IPS DF 4.7 (cell line): Measurements from ENCODE around the gene LEAP2.
"Not testable (repeated sequence)": the region's sequence is repeated elsewhere in the genome, so short reads cannot be mapped to it uniquely, and the experiment has no call there.

Experiments
- DNase-seq: peaks from one replicate; pipeline ENCODE4 v3.0.0-alpha.2; 2013; ENCODE audit warnings: low spot score; ENCODE audit errors: extremely low read depth

LEAP2 gene

DNA sequence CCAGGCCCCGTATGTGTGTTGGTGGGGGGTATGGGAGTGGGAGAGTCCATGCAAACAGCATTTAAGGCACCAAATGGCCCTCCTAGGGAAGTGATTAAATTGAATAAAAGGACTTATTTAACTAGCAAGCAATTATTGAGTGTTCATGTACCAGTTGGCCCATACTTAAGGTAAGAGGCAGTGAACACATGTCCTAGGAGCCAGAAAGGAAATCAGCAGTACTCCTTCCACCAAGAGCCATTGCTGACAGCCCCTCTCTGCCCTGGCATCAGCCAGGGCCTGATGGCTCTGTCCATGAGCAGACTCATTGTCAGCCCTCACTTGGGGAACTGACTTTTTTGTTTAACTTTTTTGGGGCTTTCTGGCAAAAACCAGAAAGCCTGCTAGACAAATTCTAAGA is 32.6 kb upstream of the LEAP2 start:
- no peak for DNase-seq

DNA sequence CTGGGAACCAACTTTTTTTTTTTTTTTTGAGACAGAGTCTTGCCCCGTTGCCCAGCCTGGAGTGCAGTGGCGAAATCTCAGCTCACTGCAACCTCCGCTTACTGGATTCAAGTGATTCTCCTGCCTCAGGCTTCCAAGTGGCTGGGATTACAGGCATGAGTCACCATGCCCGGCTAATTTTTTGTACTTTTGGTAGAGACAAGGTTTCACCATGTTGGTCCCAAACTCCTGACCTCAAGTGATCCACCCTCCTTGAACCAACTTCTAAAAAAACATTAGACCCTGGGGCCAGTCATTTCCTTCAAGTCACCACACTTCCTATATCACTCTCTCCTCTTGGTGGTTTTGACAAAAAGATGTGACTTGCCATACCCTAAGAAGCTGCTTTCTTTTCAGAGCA is 32.2 kb upstream of the LEAP2 start:
- no peak for DNase-seq

DNA sequence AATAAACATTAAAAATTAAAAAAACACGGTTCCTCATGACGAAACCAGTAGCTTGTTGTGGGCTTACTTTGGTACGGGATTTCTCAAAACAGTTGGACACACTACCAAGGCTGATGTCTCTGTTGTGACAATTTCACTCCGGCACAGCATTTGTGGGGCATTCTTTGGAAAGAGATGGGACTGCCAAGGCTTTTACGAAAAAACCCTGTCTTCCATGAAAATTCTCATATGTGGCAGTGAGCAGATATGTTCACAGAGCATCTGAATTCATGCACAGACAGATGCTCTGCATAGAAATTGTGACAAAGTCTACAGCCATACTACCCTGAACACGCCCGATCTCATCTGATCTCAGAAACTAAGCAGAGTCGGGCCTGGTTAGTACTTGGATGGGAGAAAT is 25.2 kb upstream of the LEAP2 start:
- no peak for DNase-seq

DNA sequence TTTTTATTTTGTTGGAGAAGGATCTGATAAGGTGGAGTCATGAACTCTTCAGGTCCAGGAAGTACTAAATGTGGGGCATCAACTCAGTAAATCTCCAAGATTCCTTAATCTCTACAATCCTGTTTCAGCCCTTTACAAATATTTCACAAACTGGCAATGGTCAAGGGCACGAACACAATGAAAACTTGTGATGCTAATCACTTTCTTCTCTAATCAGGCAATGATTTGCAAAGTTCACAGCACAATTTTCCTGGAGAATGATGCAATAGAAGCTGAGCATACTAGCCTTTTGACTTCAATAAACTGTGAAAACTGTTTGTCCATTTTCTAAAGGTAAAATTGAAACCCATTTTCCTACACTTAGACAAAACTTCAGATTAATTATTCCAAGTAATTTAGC is 24.1 kb upstream of the LEAP2 start:
- no peak for DNase-seq

DNA sequence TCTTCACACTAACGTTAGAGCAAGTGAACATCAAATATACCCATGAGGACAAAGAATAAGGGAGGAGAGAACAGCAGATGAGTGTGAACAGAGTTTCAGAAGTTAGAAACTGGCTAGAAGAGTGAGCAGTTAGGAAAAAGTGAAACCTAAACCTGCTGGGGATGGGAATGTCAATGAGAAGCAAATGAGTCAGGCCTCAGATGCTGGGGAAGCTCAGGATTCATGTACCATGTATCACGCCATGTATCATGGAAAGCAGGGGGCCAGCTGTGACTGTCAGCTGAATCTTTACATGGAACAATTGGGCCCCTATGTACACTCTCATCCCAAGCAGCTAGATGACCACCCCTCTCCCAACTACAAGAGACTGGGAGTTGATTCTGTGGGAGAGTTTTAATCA is 23.4 kb upstream of the LEAP2 start:
- no peak for DNase-seq

DNA sequence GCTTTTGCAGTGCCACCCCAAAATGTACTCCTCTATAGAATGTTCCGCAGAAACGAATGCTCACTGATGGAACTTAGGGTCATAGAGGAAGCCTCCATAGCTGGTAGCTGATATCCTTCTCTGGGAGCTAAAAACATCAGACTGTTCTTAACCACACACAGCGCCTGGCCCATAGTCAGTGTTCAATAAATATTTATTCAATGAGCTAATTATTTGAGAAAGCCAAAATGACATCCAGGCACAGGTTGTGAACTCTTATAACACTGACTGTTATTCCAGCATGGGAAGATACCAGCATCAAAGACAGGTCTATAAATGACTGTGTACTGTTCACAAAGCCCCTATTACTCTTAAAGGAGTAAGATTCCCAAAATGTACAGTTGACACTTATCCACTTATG is 20.1 kb upstream of the LEAP2 start:
- DNase-seq: no peak

DNA sequence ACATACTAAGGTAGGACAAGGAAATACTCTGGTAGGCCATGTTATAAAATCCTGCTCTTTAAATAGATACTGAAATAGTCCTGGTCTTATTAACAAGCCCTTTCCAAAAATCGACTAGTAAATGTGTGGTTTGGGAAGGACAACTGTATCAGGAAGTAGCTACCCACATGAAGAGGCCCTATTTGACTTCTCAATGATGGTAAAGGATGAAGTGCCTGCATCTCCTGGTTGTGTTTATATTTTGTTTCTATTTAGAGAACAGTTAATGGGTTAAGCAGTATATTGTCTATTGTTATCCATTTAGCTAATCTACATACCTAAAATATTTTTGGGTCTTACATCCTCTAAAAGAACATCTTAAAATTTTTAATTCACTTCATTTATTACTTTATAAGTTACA is 19.7 kb upstream of the LEAP2 start:
- no peak for DNase-seq

DNA sequence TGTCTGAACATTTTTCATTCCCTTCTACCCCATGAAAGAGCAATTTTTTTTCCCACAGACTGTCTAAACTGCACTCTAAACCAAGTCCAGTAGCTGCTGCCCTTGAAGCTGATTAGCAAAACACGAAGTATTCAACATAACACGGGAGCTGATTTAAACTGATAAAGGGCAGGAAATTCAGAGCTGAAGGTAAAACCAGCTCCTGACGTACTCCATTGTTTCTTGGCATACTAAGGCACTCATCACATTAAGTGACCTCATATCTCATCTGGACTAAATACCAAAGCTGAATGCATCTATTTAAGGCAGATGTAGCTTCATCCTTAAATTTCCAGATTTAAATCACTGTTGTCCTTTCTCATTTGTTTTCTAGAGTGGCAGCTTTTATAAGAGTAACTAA is 19.2 kb upstream of the LEAP2 start:
- DNase-seq: no peak

DNA sequence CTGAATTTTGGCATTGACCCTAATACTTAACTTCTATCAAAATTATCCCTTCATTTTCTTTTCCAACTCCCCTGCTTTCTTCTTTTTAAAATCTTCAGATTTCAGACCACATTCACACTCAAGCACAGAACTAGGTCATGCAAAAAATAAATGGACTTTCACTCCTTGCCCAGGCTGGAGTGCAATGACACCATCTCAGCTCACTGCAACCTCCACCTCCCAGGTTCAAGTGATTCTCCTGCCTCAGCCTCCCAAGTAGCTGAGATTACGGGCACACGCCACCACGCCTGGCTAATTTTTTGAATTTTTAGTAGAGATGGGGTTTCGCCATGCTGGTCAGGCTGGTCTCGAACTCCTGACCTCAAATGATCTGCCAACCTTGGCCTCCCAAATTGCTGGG is 18.5 kb upstream of the LEAP2 start:
- DNase-seq: not testable (repeated sequence)

DNA sequence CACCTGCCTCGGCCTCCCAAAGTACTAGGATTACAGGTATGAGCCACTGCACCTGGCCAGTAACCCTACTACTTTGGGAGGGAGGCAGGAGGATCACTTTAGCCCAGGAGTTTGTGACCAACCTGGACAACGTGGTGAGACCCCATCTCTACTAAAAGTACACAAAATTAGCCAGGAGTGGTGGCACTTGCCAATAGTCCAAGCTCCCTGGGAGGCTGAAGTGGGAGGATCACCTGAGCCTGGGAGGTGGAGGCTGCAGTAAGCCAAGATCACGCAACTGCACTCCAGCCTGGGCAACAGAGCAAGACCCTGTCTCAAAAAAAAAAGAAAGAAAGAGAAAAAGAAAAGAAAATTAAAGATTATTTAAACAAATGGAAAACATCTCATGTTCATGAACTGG is 17.5 kb upstream of the LEAP2 start:
- no peak for DNase-seq

DNA sequence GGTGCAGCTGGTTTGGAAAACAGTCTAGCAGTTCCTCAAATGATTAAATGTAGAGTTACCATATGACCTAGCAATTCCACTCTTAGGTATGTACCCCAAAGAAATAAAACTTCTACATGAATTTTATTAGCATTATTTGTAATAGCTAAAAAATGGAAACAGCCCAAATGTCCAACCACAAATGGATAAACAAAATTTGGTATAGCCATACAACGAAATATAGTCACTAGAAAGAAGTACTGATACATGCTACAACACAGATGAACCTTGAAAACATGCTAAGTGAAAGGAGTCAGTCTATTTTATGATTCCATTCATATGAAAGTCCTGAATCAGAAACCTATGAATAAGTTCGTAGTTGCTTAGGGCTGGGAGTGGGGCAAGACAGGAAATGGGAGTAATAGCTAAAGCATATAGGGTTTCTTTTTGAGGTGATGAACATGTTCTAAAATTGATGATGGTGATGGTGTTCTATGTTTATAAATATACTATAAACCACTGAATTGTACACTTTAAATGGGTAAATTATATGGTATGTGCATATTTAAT is 13.5 kb upstream of the LEAP2 start:
- no peak for DNase-seq

DNA sequence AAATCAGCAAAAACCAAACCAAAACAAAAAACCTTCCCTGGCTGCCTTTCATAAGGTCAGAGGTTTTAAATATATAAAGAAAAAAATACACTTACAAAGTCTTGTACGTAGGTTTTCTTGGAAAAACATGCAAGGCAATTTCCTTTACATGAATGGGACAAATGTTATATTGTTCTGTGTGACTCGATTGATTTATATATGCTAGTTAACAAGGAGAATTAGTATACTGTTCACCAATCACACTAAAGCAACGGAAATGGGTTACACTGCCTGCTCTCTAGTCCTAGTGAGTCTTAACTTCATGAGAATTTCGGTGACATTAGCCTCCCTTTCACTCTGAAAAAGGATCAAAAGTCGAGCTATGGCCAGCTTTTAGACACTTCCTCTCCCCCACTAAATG is 12.7 kb upstream of the LEAP2 start:
- no peak for DNase-seq

DNA sequence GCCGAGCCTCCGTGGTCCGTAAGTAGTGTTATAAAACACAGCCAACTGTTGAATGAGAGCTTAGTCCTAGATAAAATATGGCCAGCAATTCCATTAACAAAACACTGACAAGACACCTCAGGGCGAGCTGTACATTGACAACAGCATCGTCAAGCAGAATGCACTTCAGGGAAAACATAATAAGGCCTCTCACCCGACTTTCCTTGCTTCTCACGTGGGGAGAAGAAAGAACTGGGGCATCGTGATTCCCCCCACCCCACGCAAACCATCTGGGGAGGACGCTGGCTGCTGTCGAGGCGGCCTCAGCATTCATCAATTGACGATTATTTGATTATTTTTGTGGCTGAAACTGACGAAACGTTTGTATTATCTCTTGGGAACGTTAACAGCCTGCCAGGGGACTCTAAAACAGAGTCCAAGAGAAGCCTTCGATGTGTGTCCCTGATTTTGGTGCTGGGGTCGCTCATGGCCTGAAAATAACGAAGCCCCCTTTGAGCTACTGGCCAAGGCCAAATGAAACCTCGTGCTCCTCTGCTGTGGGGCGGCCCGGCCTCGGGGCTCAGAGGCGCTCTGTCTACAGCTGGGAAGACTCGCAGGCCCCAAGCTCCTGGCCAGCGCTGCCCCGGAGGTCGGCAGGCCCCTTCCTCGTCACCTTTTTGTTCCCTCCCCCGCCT is 7.7 kb upstream of the LEAP2 start:
- DNase-seq: no peak

DNA sequence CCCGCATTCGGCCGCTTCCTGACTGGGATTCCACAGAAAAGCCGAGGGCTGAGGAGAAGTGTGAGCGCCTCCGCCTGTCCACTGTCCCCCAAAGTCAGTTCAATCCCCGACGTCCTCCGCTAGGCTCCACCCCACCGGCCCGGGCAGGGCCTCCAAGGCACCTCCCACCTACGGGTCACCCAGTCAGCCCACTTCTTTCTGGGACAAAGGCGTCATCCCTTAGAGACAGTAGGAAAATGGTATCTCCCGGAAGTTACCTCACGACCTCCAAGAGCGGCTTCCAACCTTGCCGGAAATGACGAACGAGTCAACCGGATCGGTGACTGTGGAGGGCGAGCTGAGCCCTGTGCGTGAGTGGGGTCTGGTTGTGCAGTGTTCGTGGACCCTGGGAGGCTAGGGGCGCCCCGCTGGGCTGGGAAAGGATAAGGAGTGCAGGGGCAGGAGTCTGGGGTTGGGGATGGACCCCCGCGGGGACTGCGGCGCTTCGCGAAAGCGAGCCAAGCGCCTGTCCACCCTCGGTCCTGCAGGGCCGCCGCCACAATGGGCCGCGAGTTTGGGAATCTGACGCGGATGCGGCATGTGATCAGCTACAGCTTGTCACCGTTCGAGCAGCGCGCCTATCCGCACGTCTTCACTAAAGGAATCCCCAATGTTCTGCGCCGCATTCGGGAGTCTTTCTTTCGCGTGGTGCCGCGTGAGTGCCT is 7.0 kb upstream of the LEAP2 start, which contains the start of the genes GDF9 and UQCRQ:
Gene GDF9 (minus strand): TSS at position 128 of the 704 bp plus-strand sequence. CDS start 1,936 bp downstream, outside the sequence.
Gene UQCRQ (plus strand): TSS at position 301 of the 704 bp plus-strand sequence. CDS start 240 bp downstream, at position 541.
- peak; percentile 100 for DNase-seq

DNA sequence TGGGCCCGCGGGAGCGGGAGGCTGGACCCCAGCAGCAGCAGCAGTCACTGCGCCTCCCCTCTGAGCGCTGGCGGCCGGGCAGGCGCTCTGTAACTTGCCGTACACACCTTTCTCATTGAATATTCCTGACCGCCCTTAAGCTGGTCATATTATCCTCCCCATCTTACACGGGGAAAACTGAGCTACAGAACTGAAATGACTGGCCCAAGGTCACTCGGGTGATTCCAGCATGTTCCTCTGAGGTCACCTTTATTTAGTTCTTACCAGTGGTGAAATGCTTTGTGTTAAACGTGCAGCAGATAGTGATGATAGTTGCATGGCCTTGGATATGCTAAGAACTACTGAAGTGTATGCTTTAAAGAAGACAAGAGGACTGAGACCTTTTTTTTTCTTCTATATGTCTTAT is 6.4 kb upstream of the LEAP2 start:
- DNase-seq: no peak

DNA sequence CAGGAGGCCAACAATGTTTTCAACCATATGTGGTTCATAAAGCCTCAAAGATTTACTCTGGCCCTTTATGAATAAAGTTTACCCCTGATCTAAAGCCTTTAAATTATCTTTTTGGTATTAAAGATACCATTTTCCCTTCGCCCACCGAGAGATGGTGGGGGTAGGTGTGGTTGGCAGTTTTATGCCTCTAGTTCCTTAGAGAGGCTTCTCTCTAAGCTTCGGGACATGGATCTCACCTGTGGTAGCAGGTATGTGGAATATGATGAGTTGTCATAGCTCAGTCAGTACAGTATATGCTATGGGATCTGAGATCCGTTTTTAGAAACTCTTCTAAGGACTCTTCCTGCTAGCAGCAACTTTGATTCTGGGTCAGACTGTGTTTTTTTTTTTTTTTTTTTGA is 4.7 kb upstream of the LEAP2 start:
- DNase-seq: no peak

DNA sequence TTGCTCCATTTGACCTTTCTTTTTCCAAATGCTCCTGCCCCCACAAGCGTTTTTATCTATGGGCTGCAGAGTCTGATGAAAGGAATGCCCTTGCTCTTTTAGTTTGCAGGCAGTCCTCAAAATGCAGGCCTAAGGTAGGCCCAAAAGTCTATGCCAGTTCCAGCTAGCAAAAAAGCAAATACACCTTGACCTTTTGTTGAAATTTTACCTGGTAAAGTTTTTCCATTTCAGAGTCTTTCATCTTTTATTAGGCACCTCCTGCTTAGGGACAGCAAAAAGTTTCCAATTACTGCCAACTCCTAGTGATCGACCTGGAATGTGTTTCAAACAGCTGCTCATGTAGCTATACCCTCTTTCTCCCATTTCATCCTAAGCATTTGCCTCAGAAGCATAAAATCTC is 2.7 kb upstream of the LEAP2 start:
- no peak for DNase-seq

DNA sequence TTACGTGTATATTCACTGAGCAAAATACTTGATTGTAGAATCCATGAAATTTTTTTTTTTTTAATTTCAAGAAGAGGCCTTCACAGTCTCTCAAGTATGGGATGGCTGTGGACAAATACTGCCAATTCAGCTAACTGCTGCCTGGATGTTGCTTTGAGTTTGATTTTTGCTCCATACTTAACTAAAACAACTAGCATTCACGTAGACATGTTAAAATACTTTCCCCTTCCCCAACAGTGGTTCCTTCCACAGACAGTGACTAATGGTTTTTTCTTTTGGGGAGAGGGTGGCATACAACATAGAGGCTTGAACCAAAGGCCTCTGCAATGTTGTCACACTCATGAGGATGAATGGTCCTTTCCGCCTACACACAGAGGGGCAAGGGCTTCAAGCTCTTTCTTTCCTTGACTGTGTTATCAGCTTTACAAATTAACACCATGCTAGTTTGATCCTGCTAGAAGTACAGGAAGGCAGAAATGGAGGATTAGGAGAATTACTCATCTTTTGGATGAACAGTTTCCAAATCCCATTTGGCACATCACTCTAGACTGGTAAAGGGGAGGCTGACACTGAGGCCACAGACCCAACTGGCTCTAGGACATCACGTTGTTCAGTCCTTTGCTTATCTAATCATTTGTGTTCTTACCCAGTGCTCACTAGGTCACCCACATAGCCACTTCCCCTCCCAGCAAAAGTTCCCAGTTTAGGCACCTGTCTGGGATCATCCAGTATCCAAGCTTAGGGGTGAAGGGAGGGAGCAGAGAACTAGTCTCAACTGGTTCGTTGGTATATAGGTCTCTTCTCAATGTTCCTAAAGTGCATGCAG is 1.8 kb upstream of the LEAP2 start:
- DNase-seq: no peak

DNA sequence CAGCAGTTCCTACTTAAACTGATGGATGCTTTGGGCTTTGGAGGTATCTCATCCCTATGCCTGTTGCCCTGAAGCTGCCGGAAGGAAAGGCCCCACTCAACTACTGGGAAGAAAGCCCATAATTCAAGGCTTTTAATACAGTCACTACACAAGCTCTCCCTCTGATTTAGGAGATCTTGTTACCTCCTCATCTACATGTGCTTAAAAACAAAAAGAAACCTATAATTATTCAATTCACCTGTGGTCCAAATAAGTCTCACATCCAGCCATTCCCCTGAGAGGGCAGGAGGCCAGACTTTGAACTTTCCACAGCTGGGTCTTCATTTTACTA is 715 bp upstream of the LEAP2 start:
- no peak for DNase-seq

DNA sequence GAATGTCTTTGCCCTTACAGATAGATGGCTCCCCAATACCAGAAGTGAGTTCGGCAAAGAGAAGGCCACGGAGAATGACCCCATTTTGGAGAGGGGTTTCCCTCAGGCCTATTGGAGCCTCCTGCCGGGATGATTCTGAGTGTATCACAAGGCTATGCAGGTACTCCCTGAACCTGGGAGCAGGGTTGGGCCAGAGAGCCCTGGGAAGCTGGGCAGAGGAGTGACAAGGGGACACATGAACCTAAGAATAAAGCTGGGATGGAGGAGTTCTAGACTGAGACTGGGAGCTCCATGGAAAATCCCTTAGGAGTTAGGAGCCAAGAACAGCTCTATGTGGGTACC is 433 bp downstream of the LEAP2 start:
- DNase-seq: no peak

DNA sequence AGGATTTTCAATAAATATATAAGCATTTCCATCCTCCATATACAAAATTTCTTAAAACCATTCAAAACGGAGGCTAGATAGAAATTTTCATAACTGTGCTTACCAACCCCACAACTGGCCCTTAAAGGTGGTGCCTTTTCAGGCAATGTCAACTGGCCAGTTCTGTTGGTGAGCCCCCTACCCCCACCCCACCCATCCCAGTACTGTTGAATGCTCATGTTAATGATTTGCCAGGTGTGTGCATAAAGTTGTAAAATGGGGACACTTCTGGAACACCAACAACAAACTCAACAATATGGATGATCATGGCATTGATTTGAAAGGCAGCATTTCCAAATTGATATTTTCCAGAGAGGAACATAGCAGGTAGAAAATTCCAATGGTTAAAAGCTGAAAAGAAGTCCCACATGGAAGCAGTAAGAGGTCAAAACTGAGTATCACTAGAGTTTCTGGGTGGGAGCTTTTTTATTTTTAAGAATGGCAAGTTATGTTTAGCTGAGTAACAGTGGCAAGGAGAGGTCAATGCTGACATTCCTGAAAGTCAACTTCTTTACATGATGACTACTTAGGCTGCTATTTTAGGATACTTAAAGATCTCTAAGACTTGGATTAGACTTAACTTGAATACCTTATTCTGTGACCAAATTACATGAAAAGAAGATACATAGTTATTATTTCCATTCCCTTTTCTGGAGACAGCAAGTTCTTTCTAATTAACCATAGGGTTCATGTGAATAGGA is 2.7 kb downstream of the LEAP2 start:
- DNase-seq: no peak

DNA sequence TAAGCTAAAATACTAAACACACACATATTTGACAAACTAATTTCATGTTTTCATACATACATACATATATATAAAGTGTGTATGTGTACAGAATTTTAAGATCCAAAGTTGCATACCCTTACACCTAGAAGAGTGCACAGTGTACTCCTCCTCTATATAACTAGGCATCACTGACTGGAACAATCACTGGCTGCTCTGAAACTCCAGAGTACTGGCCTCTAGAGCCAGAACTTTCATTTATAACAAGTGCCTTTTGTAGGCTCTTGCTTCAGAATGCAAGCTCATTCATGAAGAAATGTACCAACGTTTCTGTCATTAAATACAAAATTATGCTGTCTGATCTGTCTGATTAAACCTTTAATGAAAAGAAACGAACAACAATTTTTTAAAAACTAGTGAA is 4.0 kb downstream of the LEAP2 start:
- no peak for DNase-seq
